GM12891 (cell line): ENCODE results near the gene ITSN1.
A peak's percentile ranks its signal among the peaks of the same experiment; 100 is the strongest.

ENCODE experiments used
- DNase-seq: peaks from one replicate; pipeline ENCODE4 v3.0.0; 2011; ENCODE audit warnings: low spot score; ENCODE audit not compliant: insufficient read length
- FAIRE-seq: peaks from 2 replicates; lab custom pipeline; 2011; peaks lifted over from hg19 to GRCh38; lab: Jason Lieb, UNC
- PAX5 ChIP-seq: IDR thresholded peaks from 2 replicates; pipeline ENCODE4 v1.6.1; 2011; ENCODE audit warnings: low read length, moderate library complexity, mild to moderate bottlenecking; ENCODE audit not compliant: insufficient read depth, severe bottlenecking
- POLR2A ChIP-seq: IDR thresholded peaks from 2 replicates; pipeline ENCODE4 v1.6.1; 2011; ENCODE audit warnings: low read depth, low read length, control low read depth
- POLR2AphosphoS5 ChIP-seq: IDR thresholded peaks from 2 replicates; pipeline ENCODE4 v1.6.1; 2011; ENCODE audit warnings: low read depth, low read length, control low read depth
- POU2F2 ChIP-seq: IDR thresholded peaks from 2 replicates; pipeline ENCODE4 v1.6.1; 2011; ENCODE audit warnings: low read depth, mild to moderate bottlenecking, control low read depth, low read length, moderate library complexity
- SPI1 ChIP-seq: IDR thresholded peaks from 2 replicates; pipeline ENCODE4 v1.6.1; 2011; ENCODE audit warnings: low read depth, low read length, control low read depth
- TAF1 ChIP-seq: IDR thresholded peaks from 2 replicates; pipeline ENCODE4 v1.6.1; 2011; ENCODE audit warnings: low read depth, low read length, control low read depth

ITSN1 gene

DNA sequence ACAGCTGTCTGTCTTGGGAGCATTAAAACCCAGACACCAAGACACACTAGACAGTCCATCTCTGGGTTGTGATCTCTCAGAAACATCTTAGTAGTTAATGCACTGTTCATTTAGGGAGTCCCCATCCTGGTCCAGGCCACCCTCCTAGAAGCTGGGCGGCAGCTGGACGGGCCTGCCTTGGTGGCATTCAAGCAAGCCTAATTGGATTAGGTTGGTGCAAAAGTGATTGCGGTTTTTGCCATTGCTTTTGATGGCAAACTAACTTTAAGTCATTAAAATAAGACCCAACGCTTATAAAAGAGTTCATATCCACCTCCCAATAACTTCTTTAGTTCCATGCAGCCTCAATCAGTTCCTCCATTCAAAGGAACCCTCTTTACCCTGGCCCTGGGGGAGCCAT, 251.6 kb downstream of the ITSN1 start:
- FAIRE-seq = no peak
- TF ChIP-seq POLR2AphosphoS5 = no peak
- TF ChIP-seq POU2F2 = no peak
- no peak for TF ChIP-seq POLR2A
- no peak for TF ChIP-seq PAX5
- TF ChIP-seq TAF1 = no peak
- no peak for TF ChIP-seq SPI1

DNA sequence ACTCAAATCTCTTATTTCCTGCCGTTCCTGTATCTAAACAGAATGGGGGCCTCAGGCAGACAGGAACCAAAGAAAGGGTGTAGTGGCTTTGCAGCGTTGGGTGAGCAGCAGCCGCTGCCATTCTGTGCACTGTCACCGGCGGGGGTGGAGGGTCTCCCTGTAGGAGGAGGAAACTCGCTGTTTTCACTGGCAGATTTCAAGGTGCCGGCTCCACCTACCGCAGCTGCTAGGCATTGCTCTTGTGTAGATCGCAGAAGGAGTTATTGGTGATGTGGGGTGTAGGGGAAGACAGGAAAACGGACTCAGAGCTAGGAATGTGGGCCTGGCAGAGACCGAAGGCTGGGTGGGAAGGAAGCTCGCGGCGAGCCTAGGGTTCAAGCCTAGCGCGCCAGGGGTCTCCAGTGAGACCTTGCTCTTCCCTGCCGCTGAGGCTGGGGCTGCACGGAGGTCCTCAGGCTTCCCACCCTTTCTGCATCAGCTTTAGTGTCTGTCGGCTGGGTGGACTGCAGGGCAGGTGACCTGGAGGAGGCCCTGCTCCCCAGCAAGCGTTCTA, 252.5 kb downstream of the ITSN1 start:
- peak; percentile 60 for DNase-seq
- FAIRE-seq = peak; percentile 78
- TF ChIP-seq POLR2A = no peak
- TF ChIP-seq SPI1 = no peak
- no peak for TF ChIP-seq POLR2AphosphoS5
- TF ChIP-seq TAF1 = no peak
- TF ChIP-seq PAX5 = no peak
- no peak for TF ChIP-seq POU2F2

More for the DNA sequence above, 251.6 kb downstream of the ITSN1 start:
- DNase-seq = no peak

DNA sequence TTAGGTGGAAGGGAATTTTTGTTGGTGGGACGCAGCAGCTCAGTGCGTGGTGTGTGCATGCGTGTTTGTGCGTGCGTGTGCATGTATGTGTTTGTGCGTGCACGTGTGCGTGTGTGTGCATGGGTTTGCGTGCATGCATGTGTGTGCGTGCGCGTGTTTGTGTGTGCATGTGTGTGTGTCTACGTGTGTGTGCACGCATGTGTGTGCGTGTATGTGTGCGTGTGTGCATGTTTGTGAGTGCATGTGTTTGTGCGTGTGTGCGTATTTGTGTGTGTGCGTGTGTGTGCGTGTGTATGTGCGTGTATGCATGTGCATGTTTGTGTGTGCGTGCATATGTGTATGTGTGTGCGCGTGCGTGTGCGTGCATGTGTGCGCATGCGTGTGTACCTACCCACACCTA, 253.1 kb downstream of the ITSN1 start:
- TF ChIP-seq TAF1 (no peak), POU2F2 (no peak), SPI1 (no peak), POLR2A (no peak), PAX5 (no peak), POLR2AphosphoS5 (no peak)
- peak; percentile 92 for FAIRE-seq
- no peak for DNase-seq

DNA sequence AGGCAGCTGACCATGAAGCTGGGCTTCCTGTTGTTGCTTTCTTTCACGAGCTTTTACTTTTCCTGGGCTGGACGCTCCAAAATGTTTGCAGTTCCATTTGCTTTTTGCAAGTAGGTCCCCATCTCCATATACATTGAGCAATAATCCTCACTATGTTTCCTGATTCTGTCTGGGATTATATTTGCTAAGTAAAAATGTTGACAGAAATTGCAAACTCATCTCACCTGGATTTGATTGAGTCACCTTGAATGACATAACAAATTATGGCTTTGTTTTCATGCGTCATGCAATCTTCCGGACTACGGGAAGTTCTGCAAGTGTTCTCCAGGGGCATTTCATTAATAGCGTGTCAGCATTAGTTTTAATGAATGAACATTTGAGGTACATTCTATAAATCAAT, 254.4 kb downstream of the ITSN1 start:
- no peak for TF ChIP-seq SPI1
- TF ChIP-seq POLR2A = no peak
- no peak for TF ChIP-seq POLR2AphosphoS5
- no peak for TF ChIP-seq PAX5
- DNase-seq (no peak), FAIRE-seq (no peak)

DNA sequence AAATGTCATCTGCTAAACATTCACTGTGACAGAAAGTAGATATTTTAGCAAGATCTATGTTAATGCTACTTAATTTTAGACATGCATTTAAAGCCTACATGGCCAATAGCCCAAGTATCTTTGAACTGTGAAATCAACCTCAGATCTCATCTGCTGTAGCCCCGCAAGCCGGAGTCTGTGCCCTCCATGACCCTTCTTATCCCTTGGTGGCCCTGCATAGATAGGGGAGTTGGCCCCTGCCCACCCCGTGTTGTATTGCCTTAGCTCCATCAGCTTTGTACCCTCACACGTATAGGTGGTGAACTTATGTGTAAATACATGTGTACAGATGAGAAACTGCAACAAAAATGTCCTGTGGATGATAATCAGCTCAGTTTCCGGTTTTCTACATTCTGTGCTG, 254.8 kb downstream of the ITSN1 start:
- no peak for TF ChIP-seq POLR2AphosphoS5
- no peak for TF ChIP-seq POLR2A
- no peak for TF ChIP-seq SPI1
- DNase-seq = no peak
- no peak for FAIRE-seq

DNA sequence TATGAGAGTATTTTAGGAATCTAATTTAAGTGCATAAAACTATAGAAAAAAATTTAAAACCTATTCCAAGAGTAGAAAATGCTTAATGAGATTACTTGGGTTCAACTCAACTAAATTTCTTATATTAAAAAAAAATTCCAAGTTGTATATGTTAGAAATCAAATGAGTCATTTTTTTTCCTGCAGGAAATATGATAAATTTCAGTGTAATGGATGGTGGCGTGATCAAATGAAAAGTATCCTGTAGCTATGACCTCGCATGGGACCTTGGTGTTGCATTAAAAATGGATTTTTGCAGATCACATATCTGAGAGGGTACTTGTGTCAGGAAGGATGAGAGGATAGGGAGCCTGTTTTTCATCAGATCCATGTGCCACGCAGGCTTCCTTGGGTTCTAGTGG, 255.4 kb downstream of the ITSN1 start:
- FAIRE-seq = no peak
- TF ChIP-seq PAX5 (no peak), SPI1 (no peak), POU2F2 (no peak), POLR2AphosphoS5 (no peak), TAF1 (no peak), POLR2A (no peak)
- no peak for DNase-seq

DNA sequence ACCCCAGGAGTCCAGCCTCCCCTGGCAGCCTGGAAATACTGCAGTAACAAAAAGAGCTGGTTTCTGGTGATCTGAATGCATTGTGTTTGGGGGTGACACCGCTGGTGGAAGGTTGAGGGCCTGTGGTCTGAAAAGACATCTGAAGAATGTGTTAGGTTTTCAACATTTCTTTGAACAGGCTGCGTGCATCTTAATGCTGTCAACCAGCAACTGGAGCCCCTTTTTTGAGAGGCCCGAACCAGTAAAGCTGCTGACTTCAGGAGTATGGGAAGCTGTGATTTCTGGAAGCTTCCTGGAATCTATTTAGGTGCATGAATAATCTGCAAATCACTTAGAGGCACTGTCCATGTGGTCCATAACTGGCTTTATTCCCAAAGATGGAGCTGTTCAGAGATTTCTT, 256.3 kb downstream of the ITSN1 start:
- TF ChIP-seq PAX5 = no peak
- no peak for TF ChIP-seq SPI1
- no peak for TF ChIP-seq POLR2A
- no peak for TF ChIP-seq TAF1
- TF ChIP-seq POLR2AphosphoS5 = no peak
- TF ChIP-seq POU2F2 = no peak
- DNase-seq (no peak), FAIRE-seq (no peak)

DNA sequence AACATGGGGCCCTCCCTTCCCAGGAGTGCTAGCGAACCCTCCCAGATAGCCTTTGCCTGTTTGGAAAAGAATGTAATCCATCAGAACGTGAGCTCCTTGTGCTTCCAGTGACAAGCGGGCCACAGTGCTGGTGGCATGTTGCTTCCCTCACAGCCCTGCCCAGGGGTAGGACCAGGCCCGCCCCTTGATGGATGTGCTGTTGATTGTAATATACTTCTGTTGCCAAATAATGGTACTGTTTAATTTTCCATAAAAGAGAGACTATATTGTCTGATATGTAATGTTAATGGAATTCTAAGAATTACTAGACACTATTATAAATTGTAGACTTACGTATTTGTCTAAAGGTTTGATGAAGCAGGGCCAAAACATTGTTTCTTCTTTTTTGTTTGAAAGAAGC, 256.9 kb downstream of the ITSN1 start:
- DNase-seq (no peak), FAIRE-seq (no peak)
- no peak for TF ChIP-seq TAF1
- no peak for TF ChIP-seq SPI1
- TF ChIP-seq POU2F2 = no peak
- TF ChIP-seq PAX5 = no peak
- TF ChIP-seq POLR2A = no peak
- TF ChIP-seq POLR2AphosphoS5 = no peak

DNA sequence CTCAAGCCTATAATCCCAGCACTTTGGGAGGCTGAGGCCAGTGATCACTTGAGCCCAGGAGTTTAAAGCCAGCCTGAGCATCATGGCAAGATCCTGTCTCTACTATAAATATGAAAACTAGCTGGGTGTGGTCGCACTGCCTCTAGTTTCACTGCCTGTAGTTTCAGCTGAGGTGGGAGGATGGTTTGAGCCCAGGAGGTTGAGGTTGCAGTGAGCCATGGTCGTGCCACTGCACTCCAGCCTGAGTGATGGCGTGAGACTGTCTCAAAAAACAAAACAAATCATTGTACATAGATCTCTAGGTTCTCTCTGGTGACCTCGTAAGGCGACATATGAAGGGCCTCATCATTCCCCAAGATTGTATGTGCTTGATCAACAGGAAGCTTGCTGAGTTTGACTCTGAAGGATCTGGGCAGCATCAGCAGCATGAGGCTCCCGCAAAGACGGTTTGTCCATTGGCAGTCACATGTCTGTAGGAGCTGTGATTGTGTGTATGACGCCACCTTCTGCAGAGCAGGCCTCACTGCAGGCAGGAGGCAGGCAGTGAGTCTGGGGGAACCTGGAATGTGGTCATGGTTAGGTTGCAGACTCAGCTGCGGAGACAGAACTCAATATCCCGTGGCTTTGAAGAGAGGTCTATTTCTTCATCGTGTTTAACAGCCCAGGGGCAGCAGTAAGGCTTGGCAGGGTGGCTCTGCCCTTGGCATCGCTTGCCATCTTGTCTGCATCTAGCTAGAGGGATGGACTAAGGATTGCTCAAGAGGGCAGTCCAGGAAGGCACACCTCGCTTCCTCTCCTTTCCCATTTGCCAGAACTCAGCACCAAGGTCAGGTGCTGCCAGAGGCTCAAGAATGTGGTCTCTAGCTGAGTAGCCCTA, 259.3 kb downstream of the ITSN1 start:
- FAIRE-seq (peak; percentile 69), DNase-seq (no peak)
- TF ChIP-seq POU2F2 (no peak), POLR2AphosphoS5 (no peak), POLR2A (no peak), TAF1 (no peak), SPI1 (no peak), PAX5 (no peak)

DNA sequence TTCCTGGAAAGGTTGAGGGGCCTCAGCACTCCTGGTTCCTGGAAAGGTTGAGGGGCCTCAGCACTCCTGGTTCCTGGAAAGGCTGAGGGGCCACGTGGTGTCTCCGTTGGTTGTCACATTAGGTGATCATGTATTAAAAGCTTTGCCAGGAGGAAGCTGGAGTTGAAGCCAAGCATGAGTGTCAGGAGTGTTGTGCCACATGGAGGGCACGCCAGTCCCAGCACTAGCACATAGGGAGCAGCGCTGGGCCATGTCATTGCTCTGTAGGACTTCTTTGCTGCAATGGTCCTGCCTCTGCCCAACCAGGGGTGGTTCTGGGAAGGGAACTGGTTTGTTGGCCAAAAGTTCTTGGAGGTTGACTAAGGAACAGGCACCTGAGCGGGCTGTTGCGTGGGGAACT, 260.0 kb downstream of the ITSN1 start:
- no peak for TF ChIP-seq POLR2AphosphoS5
- no peak for TF ChIP-seq PAX5
- no peak for TF ChIP-seq POU2F2
- TF ChIP-seq TAF1 = no peak
- TF ChIP-seq POLR2A = no peak
- no peak for TF ChIP-seq SPI1
- DNase-seq = no peak
- FAIRE-seq = no peak
